Esophagus (tissue), 2 donors: ENCODE results near the gene WDR7. TPM values are rescaled to one million over a fixed set of nuclear protein-coding genes. Genes with fewer than 3 reads are reported as not detected.

ENCODE experiments used
- polyA plus RNA-seq, 2 donors: library from polyadenylated mRNA; stranded (reverse); fragments of 200-250 nt; gene quantifications; one replicate each; pipeline ENCODE4 v1.2.3, GENCODE V29; 2013
- donor health status: healthy with polysubstance abuse.
- donor health status: Bipolar disorder and iron deficiency.

Gene WDR7
- polyA plus RNA-seq, 2 donors, result 2.2 to 2.8 TPM

Other genes starting within 250 kb of the WDR7 start
- gene TXNL1, start 12.8 kb upstream of the WDR7 start, polyA plus RNA-seq, result 10 to 100 TPM; 57.2 to 59.5 TPM